COLO668 (cell line): Measurements from ENCODE around the gene NME9.

ENCODE experiments used
- DNase-seq: peaks from one replicate; lab custom pipeline; 2025; ENCODE audit not compliant: unreplicated experiment; lab: John Stamatoyannopoulos, UW

Gene NME9

GRCh38 chr3:138363322-138363721 lies 33.7 kb upstream of the NME9 start:
- no peak for DNase-seq

DNA sequence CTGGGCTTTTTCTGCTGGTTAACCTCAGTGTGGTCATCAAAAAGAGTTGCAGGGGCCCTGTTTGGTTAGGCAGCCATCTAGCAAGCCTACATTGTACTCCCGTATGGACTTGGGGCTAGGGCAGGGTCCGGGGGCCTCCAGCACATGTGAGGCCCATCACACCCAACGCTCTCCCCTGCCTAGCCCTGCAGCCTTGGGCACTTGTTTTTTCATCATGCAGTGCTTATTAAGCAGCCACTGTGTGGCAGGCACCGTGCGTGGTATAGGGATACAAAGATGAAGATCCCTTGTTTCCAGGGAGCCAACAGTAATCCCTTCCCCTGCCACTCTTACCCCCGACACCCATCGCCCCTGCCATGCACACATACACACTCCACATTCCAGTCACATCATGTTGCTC lies 32.9 kb upstream of the NME9 start:
- no peak for DNase-seq

- DNase-seq = no peak
These were observed 31.9 kb upstream of the NME9 start for GRCh38 chr3:138361561-138361971.

DNA sequence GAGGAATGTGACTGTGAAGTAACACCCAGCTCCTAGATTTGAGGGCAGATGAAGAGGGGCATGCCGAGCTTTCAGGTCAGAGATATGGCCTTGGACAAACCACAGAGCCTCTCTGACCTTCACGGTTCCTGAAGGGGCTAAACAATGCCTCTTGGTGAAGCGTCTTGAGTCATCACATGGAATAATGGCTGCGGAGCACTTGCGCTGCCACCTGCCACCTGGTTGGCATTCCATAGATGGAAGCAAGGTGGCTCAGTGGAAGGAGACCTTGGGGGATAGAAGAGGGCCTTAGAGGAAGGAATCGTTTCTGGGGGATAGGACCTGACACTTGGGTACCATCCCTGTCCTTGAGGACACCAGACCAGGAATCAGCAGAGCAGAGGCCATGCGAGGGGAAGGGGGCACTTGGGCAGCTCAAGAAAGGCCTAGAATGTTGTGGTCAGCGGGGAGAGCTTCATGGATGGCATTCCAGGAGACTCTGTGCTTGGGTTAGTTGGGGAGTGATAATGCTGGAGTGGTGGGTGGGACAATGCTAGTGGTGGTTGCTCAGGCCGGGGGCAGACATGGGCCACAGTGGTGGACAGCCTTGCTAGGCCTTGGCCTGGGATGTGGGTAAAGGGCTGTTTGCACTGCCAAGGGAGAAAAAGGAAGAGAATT lies 31.3 kb upstream of the NME9 start:
- no peak for DNase-seq

- DNase-seq = no peak
These were observed 30.5 kb upstream of the NME9 start for GRCh38 chr3:138359919-138360868.

- no peak for DNase-seq
These were observed 29.7 kb upstream of the NME9 start for GRCh38 chr3:138359148-138359918.

DNA sequence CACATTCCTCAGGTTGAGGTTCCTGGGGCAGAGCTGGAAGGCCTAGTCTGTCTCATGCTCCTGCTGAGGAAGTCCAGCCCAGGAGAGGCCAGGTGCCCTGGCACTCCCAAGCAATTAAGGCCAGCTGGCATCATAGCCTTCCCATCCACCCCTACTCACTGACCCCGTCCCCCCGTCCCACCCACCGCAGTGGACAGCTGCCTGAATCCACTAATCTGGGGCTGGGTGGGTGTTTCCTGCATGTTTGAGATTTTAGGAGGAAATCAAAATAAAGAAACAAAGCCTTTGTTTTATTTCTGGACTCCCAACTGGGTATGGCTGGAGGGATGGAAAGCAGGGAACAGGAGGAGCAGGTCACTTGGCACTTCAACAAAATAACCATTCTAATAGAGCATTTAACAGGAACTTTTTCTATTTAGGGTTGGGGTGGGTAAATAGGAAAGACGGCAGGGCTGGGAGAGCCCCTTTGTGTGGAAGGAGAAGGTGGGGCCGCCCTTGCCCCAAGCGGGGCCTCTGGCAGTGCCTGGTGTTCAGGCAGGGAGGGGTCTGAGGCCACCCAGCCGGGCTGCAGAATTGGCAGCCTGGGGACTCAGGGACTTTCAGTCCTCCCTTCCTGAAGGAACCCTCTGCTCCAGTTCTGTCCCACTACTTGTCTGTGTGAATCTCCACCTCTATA lies 27.2 kb upstream of the NME9 start:
- DNase-seq = no peak

- no peak for DNase-seq
These were observed 25.4 kb upstream of the NME9 start for GRCh38 chr3:138355071-138355470.

DNA sequence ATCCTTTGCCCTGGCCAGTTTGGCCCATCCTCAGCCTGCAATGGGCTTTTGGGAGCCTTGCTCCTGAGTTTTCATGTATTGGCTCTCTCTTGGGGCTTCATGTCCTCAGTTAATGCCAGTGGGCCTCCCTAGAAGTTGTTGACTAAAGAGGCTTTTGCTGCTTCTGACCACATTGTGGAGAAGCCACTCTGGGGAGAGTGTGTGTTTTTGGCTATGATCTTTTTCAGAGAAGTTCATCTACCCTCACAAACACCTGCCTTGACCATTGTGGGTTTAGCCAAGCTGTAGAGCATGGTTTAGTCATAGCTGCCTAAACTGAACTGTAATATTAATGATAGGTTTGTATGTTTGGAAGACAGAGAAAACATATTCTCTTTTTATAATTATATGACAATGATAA lies 24.7 kb upstream of the NME9 start:
- DNase-seq = no peak

DNA sequence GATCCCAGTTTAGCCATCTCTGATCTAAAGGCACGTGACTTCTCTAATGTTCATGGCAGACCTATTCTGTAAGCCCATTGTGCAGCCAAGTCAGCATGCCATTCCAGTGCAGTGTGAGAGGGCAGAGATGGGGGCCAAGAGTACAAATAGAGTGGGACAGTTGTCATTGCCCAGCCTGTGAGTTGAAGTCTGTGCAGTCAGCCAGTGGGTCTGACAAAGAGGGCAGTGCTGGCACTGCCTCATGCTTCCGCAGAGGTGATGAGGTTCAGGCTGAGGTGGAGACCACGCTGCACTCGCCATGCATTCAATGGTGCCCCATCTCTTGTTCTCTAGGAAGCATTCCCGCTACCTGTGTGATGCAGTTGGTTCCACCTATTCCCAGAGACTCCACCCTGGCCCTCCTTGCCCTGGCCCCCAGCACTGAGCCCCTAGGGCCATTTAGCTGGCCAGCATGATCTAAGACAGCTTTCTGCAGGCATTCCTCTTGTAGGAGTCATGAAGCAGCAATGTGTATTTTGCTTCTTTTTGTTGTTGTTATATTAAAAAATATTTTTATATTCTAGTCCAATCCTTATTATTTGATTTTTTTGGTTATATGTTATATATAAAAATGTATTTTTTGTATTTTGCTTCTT lies 22.4 kb upstream of the NME9 start:
- no peak for DNase-seq

DNA sequence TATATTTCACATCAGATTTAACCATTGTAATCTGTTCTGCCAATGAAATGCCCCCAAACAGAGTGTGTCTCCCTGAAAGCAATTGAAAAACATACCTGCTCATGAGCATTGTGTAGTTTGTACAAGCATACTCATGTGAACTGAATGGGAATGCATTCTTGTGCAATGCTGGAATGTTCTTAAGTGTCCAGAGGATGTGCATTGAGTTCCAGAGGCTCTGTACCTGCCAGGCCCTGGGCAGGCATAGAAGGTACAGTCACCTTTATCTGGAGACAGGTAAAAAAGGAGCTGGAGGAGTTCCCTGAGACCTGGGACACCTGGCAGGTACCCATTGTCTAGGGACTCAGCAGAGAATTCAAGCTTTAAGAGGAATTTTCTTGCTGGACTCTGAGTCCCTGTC lies 21.5 kb upstream of the NME9 start:
- no peak for DNase-seq

DNA sequence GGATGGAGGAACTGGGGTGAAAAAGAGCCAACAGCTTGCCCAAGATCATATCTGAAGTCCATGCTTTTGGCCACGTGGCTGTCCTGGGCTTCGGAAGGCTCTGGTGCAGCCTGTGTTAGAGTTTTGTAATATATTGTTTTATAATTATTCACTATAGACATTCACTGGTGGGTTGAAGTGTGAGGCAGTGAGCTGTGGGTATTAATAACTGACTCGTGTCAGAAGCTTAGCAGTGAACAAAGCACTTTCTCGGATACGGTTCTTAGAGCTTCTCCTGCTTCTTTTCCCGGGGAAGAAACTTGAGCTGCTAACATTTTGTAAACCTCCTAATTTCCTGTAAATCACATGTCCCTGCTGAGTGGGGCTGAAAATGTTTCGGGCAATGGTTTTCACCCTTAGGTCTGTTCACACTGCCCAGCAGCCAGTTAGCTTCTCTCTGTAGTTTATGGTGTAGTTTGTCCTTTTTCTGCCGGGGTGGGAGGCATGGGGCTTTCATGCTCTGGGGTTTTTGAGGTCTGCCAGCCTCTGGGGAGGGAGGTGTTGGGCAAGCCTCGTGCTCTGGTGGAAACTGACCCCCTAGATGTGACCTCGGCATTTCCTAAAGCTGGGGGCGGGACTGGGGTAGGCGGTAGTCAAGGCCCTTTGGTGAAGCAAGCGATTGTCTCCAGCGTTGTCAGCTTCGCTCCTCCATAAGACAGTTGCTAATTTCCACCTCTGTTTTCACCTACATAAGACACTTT lies 20.4 kb upstream of the NME9 start:
- DNase-seq = no peak

GRCh38 chr3:138348754-138349739 lies 19.4 kb upstream of the NME9 start:
- no peak for DNase-seq

- peak; percentile 69 for DNase-seq
These were observed 18.5 kb upstream of the NME9 start, which contains the start of gene MRAS for GRCh38 chr3:138347960-138348753. Gene MRAS, plus strand, starts transcription at chr3:138348579. Its CDS starts 24,305 bp downstream, at chr3:138372884.

- DNase-seq = no peak
These were observed 15.1 kb upstream of the NME9 start for GRCh38 chr3:138344754-138345153.

GRCh38 chr3:138340511-138340910 lies 10.9 kb upstream of the NME9 start:
- DNase-seq = no peak

- DNase-seq = no peak
These were observed 9.2 kb upstream of the NME9 start for GRCh38 chr3:138338811-138339210.

DNA sequence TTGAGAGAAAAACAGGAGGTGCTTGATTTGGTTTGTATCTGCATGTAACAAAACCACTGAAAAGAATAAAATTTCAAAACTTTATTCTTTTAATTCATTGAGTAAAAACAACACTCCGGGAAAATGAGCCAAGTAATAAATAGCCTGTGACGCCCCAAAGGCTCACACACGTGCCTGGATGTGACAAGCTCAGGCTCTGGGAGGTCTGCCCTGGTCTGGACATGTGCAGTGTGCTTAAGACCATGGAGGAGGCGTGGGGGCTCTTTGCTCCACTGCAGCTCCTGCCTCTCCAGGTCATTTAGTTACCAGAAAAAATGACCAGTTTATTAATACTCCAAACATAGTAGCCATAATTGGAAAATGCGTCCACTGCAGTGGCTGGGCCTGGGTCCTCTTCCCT lies 8.6 kb upstream of the NME9 start:
- DNase-seq = no peak
